Measurements from ENCODE around the gene RASA4.
"Not testable (repeated sequence)": the region's sequence is repeated elsewhere in the genome, so short reads cannot be mapped to it uniquely, and the experiment has no call there.

RASA4 gene

DNA sequence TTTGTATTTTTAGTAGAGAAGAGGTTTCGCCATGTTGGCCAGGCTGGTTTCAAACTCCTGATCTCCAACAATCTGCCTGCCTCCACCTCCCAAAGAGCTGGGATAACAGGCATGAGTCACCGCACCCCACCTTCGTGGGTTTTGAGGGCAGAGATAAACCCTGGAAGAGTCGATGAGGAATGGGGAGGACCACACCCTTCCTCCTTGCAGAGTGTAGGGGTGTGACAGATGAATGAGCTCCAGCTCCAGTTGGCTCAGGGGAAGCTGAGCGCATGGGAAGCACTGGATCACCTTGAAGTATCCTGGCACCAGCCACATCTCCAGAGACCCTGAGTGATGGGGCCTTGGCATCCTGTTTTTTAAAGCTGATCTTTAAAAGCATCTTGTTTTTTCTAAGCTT is 33.1 kb downstream of the RASA4 start:
- not testable (repeated sequence) for H3K27me3 ChIP-seq (ENCODE audit: insufficient read depth, poor library complexity, severe bottlenecking); DNase-seq (ENCODE audit: low read depth in 1 of 2, low spot score in 1 of 2); H3K4me3 ChIP-seq (replicated peaks; ENCODE audit: insufficient read depth, low read length); H3K27ac ChIP-seq (replicated peaks)

DNA sequence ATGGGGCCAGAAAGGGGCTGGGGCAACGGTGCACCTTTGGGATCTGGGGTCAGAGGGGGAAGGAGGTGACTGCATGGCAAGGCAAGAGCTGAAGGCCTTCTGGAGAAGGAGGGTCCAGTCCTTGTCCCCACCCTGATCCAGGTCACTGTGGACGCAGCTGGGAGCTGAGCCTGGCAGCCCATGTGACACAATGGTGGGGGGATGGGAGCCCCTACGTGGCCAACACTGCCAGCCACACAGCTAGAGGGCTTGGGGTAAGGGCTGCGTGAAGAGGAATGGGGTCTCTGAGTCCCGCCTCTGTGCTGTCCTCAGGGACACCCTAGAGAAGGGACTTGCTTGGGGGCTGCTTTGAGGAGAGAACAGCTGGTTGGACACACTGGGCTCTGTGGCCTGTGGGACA is 34.8 kb downstream of the RASA4 start:
- not testable (repeated sequence) for H3K27me3 ChIP-seq (ENCODE audit: insufficient read depth, poor library complexity, severe bottlenecking); H3K27ac ChIP-seq (replicated peaks); H3K4me3 ChIP-seq (replicated peaks; ENCODE audit: insufficient read depth, low read length); DNase-seq (ENCODE audit: low read depth in 1 of 2, low spot score in 1 of 2)

- not testable (repeated sequence) for H3K4me3 ChIP-seq (replicated peaks; ENCODE audit: insufficient read depth, low read length); H3K27me3 ChIP-seq (ENCODE audit: insufficient read depth, poor library complexity, severe bottlenecking); DNase-seq (ENCODE audit: low read depth in 1 of 2, low spot score in 1 of 2); H3K27ac ChIP-seq (replicated peaks)
Observed at GRCh38 chr7:102578486-102578885, 38.1 kb downstream of the RASA4 start.

- DNase-seq (ENCODE audit: low read depth in 1 of 2, low spot score in 1 of 2); H3K4me3 ChIP-seq (replicated peaks; ENCODE audit: insufficient read depth, low read length); H3K27ac ChIP-seq (replicated peaks); H3K27me3 ChIP-seq (ENCODE audit: insufficient read depth, poor library complexity, severe bottlenecking): not testable (repeated sequence)
Observed at GRCh38 chr7:102577315-102578240, 39.0 kb downstream of the RASA4 start.

GRCh38 chr7:102576363-102576762 is 40.2 kb downstream of the RASA4 start:
- H3K27me3 ChIP-seq (ENCODE audit: insufficient read depth, poor library complexity, severe bottlenecking); H3K27ac ChIP-seq (replicated peaks); DNase-seq (ENCODE audit: low read depth in 1 of 2, low spot score in 1 of 2); H3K4me3 ChIP-seq (replicated peaks; ENCODE audit: insufficient read depth, low read length): not testable (repeated sequence)

GRCh38 chr7:102574607-102575006 is 41.9 kb downstream of the RASA4 start:
- not testable (repeated sequence) for DNase-seq (ENCODE audit: low read depth in 1 of 2, low spot score in 1 of 2); H3K4me3 ChIP-seq (replicated peaks; ENCODE audit: insufficient read depth, low read length); H3K27ac ChIP-seq (replicated peaks); H3K27me3 ChIP-seq (ENCODE audit: insufficient read depth, poor library complexity, severe bottlenecking)

DNA sequence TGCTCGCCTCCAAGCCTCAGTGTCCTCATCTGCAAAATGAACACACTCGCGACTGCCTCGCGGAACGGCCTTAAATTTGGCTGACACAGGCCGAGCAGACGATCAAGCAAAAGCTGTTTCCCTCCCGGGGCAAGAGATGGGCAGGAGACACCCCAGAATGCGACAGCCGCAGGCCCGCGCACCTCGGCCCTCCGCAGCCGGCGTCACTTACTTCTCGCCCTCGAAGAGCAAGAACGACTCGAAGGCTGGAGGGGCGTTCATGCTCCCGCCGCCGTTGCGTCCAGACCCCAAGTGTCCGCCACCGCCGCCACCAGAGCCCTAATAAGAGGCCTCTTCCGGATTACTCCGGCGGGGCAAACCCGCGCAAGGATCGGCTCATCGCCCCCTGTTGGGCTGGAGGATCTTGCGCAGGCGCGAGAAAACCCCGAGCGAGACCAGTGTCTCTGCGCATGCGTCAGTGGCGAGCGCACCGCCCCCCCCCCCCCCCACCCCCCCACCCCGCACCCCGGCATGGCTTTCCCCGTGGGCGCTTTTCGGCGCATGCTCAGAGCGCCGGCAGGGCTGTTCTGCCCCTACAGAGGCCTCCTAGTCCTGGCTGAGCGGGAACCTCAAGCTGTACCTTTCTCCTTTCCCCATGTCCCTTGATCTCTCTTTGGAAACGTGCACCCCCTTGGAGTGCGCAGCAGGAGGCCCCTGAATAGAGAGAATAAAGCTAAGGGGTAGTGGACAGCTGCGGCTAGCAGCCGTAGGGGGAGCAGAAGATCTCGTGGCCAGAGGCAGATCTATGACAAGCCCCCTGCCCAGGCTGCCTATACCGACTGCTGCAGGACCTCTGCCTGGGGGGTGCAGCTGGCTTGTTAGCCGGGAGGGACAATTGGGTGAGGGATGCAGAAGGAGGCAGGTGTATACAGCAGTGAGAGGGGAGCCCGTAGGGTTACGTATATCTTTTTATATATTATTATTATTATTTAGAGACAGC is 44.0 kb downstream of the RASA4 start, which contains the start of gene POLR2J3:
TSS of gene POLR2J3 (minus strand) at position 323 of the 979 bp plus-strand sequence. CDS start at position 261, 62 bp downstream.
- TF ChIP-seq, protein P1, sequence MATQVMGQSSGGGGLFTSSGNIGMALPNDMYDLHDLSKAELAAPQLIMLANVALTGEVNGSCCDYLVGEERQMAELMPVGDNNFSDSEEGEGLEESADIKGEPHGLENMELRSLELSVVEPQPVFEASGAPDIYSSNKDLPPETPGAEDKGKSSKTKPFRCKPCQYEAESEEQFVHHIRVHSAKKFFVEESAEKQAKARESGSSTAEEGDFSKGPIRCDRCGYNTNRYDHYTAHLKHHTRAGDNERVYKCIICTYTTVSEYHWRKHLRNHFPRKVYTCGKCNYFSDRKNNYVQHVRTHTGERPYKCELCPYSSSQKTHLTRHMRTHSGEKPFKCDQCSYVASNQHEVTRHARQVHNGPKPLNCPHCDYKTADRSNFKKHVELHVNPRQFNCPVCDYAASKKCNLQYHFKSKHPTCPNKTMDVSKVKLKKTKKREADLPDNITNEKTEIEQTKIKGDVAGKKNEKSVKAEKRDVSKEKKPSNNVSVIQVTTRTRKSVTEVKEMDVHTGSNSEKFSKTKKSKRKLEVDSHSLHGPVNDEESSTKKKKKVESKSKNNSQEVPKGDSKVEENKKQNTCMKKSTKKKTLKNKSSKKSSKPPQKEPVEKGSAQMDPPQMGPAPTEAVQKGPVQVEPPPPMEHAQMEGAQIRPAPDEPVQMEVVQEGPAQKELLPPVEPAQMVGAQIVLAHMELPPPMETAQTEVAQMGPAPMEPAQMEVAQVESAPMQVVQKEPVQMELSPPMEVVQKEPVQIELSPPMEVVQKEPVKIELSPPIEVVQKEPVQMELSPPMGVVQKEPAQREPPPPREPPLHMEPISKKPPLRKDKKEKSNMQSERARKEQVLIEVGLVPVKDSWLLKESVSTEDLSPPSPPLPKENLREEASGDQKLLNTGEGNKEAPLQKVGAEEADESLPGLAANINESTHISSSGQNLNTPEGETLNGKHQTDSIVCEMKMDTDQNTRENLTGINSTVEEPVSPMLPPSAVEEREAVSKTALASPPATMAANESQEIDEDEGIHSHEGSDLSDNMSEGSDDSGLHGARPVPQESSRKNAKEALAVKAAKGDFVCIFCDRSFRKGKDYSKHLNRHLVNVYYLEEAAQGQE (IDR thresholded peaks at IDR 0.05; ENCODE audit: insufficient replicate concordance, low read depth): peak; percentile 30
- TF ChIP-seq POLR2AphosphoS5 (IDR thresholded peaks at IDR 0.05; ENCODE audit: low read depth) (peak; percentile 36; the same call in 1 of the 2 replicates), GABPA (IDR thresholded peaks at IDR 0.05; ENCODE audit: low read depth) (peak; percentile 53; the same call in 1 of the 2 replicates)
- H3K4me3 ChIP-seq (replicated peaks; ENCODE audit: insufficient read depth, low read length): peak within 1 kb of the TSS; percentile 65
- peak; percentile 43 to 93 for DNase-seq (ENCODE audit: low read depth in 1 of 2, low spot score in 1 of 2)
- peak within 1 kb of the TSS; percentile 88 for H3K27ac ChIP-seq (replicated peaks)
- not testable (repeated sequence) for H3K27me3 ChIP-seq (ENCODE audit: insufficient read depth, poor library complexity, severe bottlenecking)

DNA sequence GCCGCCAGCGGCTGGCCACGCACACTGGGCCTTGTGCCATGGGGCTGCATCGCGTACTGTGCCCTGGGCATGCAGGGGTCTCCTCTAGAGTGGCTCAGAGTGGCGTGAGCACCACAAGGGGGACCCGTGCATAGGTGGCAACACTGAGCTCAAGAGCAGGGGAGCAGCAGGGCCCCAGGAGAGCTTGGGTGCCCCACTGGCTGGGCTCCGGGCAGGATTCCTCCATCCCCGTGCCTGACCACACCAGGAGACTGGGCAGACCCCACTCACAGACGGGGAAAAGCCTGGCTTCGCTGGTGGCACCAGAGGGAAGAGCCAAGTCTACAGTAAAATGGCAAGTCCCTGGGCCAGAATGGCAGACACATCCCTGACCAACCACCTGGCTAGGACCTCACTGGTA is 47.9 kb downstream of the RASA4 start:
- not testable (repeated sequence) for H3K27ac ChIP-seq (replicated peaks); DNase-seq (ENCODE audit: low read depth in 1 of 2, low spot score in 1 of 2); H3K4me3 ChIP-seq (replicated peaks; ENCODE audit: insufficient read depth, low read length); H3K27me3 ChIP-seq (ENCODE audit: insufficient read depth, poor library complexity, severe bottlenecking)

GRCh38 chr7:102550808-102551422 is 65.6 kb downstream of the RASA4 start, which contains the start of gene SPDYE2:
Gene SPDYE2 (plus strand): TSS chr7:102551226. CDS start chr7:102553256, 2,030 bp downstream.
- not testable (repeated sequence) for DNase-seq (ENCODE audit: low read depth in 1 of 2, low spot score in 1 of 2); H3K4me3 ChIP-seq (replicated peaks; ENCODE audit: insufficient read depth, low read length); H3K27me3 ChIP-seq (ENCODE audit: insufficient read depth, poor library complexity, severe bottlenecking); H3K27ac ChIP-seq (replicated peaks)

DNA sequence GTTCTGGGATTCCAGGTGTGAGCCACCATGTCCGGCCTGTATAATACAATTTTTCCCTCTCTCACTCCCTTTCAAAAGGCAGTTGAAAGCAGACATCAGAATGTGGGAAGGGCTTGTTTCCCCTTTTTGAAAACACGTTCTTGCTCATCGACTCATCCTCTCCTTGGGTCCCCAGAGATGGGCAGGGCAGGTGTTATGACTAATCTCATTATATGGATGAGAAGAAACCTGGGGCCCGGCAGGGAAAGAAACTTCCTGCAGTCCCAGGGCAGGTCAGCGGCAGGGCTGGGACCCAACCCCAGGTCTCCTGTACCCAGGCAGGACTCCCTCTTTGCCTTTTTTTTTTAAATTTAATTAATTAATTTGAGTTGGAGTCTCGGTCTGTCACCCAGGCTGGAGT is 70.2 kb downstream of the RASA4 start:
- not testable (repeated sequence) for H3K4me3 ChIP-seq (replicated peaks; ENCODE audit: insufficient read depth, low read length); H3K27ac ChIP-seq (replicated peaks); H3K27me3 ChIP-seq (ENCODE audit: insufficient read depth, poor library complexity, severe bottlenecking); DNase-seq (ENCODE audit: low read depth in 1 of 2, low spot score in 1 of 2)

GRCh38 chr7:102545288-102545687 is 71.3 kb downstream of the RASA4 start:
- not testable (repeated sequence) for DNase-seq (ENCODE audit: low read depth in 1 of 2, low spot score in 1 of 2); H3K4me3 ChIP-seq (replicated peaks; ENCODE audit: insufficient read depth, low read length); H3K27me3 ChIP-seq (ENCODE audit: insufficient read depth, poor library complexity, severe bottlenecking); H3K27ac ChIP-seq (replicated peaks)

DNA sequence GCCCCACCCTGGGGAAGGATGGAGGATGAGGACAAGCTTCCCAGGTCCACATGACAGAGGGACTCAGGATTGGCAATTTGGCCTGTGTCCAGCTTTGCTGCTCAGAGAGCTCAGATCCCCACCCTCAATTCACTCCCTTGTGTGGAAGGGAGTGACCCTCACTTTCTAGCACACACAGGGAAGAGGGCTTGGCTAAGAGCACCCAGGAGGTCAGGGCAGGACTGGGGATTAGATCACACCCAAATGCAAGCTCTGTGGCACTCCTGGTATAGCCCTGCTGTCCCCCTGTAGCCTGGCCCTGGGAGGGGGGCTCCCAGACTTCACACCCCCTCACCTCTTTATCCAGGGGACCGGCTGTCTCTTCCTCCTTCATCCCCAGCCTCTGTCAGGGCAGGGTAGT is 72.2 kb downstream of the RASA4 start:
- H3K27ac ChIP-seq (replicated peaks); DNase-seq (ENCODE audit: low read depth in 1 of 2, low spot score in 1 of 2); H3K27me3 ChIP-seq (ENCODE audit: insufficient read depth, poor library complexity, severe bottlenecking); H3K4me3 ChIP-seq (replicated peaks; ENCODE audit: insufficient read depth, low read length): not testable (repeated sequence)
